ENCODE results near the gene DNPH1. TPM values are rescaled to one million over a fixed set of nuclear protein-coding genes. Genes with fewer than 3 reads are reported as not detected.

Gene DNPH1
- total and polyA plus RNA-seq, 10 of the 15 experiments (the other 5 are each of a cell fraction or from before 2014, with no cell fraction given), result 7.0 to 136 (median 67.7) TPM

DNA sequence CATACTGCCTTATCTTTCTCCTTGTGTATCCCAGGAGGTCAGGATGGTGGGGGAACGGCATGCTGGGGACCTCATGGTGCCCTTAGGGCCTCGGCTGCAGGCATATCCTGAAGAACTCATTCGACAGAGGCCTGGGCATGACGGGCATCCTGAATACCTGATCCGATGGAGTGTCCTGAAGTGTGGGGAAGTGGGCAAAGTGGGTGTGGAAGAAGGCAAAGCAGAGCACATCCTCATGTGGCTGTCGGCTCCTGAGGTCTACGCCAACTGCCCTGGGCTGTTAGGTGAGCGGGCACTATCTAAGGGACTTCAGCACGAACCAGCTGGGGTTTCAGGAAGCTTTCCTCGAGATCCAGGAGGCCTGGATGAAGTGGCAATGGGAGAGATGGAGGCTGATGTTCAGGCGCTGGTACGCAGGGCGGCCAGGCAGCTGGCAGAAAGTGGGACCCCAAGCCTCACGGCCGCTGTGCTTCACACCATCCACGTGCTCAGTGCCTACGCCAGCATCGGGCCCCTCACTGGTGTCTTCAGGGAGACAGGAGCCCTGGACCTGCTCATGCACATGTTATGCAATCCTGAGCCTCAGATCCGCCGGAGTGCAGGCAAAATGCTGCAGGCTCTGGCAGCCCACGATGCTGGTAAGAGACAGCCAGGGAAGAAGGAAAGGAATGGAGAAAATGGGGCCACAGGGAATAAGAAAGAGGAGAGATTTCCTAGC is 44.9 kb downstream of the DNPH1 start:
- ChIA-PET RAD21 (ENCODE audit: unreplicated experiment) (no interaction called here), POLR2A (interaction anchor here (1.1 kb wide), 1 partner anchor 9 kb away, joined by 3 read pairs; no protein-coding TSS in a partner anchor), SMC1A (ENCODE audit: uncharacterized antibody, unreplicated experiment) (no interaction called here), CTCF (no interaction called here)
- no peak overlapping the region for H3K9ac ChIP-seq (ENCODE audit: control insufficient read depth, insufficient read depth, low read length)
- FAIRE-seq (no peak), ATAC-seq (no peak), DNase-seq (ENCODE audit: low read depth, low spot score) (no peak)
- peaks cover 13% of the 10 kb centered on the region for H3K4me1 ChIP-seq (ENCODE audit: control insufficient read depth, insufficient read depth, low read length)
- H3K4me3 ChIP-seq, result no peak overlapping the region
- no TSS peak for BruUV-seq (replicated peaks)
- no peaks in the 10 kb centered on the region for H3K27me3 ChIP-seq (replicated peaks in 1 of 2; ENCODE audit: control insufficient read depth in 2 of 2, insufficient read depth in 2 of 2, low read length in 1 of 2)
- no peaks in the 10 kb centered on the region; the same call in 2 of the 3 replicates for H3K9me3 ChIP-seq (replicated peaks; ENCODE audit: control insufficient read depth, insufficient read depth, low read length)
- no peaks in the 10 kb centered on the region for H4K20me1 ChIP-seq (ENCODE audit: control insufficient read depth, insufficient read depth)
- H3K79me2 ChIP-seq (ENCODE audit: control insufficient read depth, insufficient read depth, low read length), result peaks cover 11% of the 10 kb centered on the region
- TF ChIP-seq TAF1 (IDR thresholded peaks at IDR 0.05; ENCODE audit: borderline replicate concordance, low read depth, low read length) (no peak), SUPT20H (IDR thresholded peaks at IDR 0.05; ENCODE audit: borderline replicate concordance, control insufficient read depth, low read depth, low read length) (no peak), BCL11A (IDR thresholded peaks at IDR 0.05; ENCODE audit: low read depth, low read length) (no peak), NR2C2 (IDR thresholded peaks at IDR 0.05; ENCODE audit: borderline replicate concordance, control insufficient read depth, insufficient read length, low read depth) (no peak), SMARCA5 (IDR thresholded peaks at IDR 0.05) (no peak), SRF (IDR thresholded peaks at IDR 0.05; ENCODE audit: low read depth in 2 of 2, low read length in 2 of 2) (no peak), PAX5 (IDR thresholded peaks at IDR 0.05; ENCODE audit: borderline replicate concordance, low read depth, low read length) (no peak), ATF7 (IDR thresholded peaks at IDR 0.05; ENCODE audit: low read depth) (no peak), RCOR1 (conservative IDR thresholded peaks at IDR 0.05; ENCODE audit: low read depth, low read length) (no peak), NBN (IDR thresholded peaks at IDR 0.05) (no peak)
- TF ChIP-seq, protein P1, sequence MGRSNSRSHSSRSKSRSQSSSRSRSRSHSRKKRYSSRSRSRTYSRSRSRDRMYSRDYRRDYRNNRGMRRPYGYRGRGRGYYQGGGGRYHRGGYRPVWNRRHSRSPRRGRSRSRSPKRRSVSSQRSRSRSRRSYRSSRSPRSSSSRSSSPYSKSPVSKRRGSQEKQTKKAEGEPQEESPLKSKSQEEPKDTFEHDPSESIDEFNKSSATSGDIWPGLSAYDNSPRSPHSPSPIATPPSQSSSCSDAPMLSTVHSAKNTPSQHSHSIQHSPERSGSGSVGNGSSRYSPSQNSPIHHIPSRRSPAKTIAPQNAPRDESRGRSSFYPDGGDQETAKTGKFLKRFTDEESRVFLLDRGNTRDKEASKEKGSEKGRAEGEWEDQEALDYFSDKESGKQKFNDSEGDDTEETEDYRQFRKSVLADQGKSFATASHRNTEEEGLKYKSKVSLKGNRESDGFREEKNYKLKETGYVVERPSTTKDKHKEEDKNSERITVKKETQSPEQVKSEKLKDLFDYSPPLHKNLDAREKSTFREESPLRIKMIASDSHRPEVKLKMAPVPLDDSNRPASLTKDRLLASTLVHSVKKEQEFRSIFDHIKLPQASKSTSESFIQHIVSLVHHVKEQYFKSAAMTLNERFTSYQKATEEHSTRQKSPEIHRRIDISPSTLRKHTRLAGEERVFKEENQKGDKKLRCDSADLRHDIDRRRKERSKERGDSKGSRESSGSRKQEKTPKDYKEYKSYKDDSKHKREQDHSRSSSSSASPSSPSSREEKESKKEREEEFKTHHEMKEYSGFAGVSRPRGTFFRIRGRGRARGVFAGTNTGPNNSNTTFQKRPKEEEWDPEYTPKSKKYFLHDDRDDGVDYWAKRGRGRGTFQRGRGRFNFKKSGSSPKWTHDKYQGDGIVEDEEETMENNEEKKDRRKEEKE (IDR thresholded peaks at IDR 0.05), result no peak
- H3K27ac ChIP-seq (ENCODE audit: control insufficient read depth, insufficient read depth), result no peak overlapping the region
- in situ Hi-C loops (cut with MboI), result no loop called here
- no peak overlapping the region for H2AFZ ChIP-seq (ENCODE audit: control insufficient read depth, low read depth, low read length)
- H3K36me3 ChIP-seq (ENCODE audit: control insufficient read depth in 2 of 2, insufficient read depth in 2 of 2, low read length in 1 of 2), result peaks cover 2 to 8% of the 10 kb centered on the region in 2 experiments; a peak in 3 of 4 replicates
- H3K4me2 ChIP-seq (ENCODE audit: control insufficient read depth, insufficient read depth), result no peak overlapping the region
- 94% methylated on average over 21 of the region's 21 CpGs for WGBS (ENCODE audit: insufficient coverage, insufficient replicate concordance, low lambda C conversion rate, missing lambda C conversion rate)
- intact Hi-C loops (cut with micrococcal nuclease; ENCODE audit: unreplicated experiment), result no loop called here
